GM10266 (cell line): ENCODE measurements around the gene HLA-DMA.

ENCODE experiments used
- DNase-seq: peaks from one replicate; pipeline ENCODE4 v3.0.0; 2012; ENCODE audit errors: extremely low spot score
- CTCF ChIP-seq: IDR thresholded peaks from 2 replicates; pipeline ENCODE4 v1.5.1; 2012; ENCODE audit warnings: mild to moderate bottlenecking, low read depth; ENCODE audit not compliant: control insufficient read depth, insufficient read depth; ENCODE audit errors: missing control alignments

The HLA-DMA gene

DNA sequence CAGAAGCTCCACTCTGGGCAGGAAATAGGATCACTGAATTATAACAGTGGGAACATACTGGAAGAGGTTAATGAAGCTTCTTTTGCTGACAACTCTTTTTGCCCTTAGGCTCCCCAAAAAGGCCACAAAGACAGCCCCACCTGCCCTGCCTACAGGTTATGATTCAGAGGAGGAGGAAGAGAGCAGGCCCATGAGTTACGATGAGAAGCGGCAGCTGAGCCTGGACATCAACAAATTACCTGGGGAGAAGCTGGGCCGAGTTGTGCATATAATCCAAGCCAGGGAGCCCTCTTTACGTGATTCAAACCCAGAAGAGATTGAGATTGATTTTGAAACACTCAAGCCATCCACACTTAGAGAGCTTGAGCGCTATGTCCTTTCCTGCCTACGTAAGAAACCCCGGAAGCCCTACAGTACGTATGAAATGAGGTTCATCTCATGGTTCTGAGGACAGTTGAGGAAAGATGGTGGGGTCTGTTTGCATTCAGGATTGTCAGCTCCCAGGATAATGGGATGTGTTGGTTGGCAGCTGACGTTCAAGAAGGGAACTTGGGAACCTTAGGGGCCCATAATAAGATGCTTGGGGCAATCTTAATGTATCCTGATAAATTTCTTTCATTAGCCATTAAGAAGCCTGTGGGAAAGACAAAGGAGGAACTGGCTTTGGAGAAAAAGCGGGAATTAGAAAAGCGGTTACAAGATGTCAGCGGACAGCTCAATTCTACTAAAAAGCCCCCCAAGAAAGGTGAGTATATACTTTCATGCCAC lies 27.0 kb upstream of the HLA-DMA start:
- TF ChIP-seq CTCF: no peak
- no peak for DNase-seq

DNA sequence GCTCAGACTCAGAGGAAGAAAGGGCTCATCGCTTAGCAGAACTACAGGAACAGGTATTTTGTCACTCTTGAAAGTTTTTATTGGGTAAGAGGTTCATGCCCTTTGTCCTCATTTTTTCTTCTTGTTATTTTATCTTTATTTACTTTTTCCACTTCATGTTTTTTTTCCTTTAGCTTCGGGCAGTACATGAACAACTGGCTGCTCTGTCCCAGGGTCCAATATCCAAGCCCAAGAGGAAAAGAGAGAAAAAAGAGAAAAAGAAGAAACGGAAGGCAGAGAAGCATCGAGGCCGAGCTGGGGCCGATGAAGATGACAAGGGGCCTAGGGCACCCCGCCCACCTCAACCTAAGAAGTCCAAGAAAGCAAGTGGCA lies 25.0 kb upstream of the HLA-DMA start:
- DNase-seq: no peak
- TF ChIP-seq CTCF: no peak

GRCh38 chr6:32977272-32977952 lies 24.5 kb upstream of the HLA-DMA start:
- no peak for TF ChIP-seq CTCF
- no peak for DNase-seq

GRCh38 chr6:32976334-32977069 lies 23.6 kb upstream of the HLA-DMA start:
- TF ChIP-seq CTCF: no peak
- no peak for DNase-seq

DNA sequence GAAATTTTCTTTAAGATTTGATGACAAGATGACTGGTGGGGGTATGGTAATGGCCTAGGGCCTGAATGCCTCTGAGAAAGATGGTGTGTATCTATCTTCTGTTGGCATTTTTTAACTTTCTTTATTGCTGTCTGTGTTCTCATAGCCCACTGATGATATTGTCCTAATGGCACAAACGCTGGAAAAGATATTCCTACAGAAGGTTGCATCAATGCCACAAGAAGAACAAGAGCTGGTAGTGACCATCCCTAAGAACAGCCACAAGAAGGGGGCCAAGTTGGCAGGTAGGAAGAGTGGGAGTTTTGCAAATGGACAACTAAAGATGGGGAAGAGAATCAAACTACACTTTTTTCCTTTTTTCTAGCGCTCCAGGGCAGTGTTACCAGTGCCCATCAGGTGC lies 23.0 kb upstream of the HLA-DMA start:
- TF ChIP-seq CTCF: no peak
- no peak for DNase-seq

- DNase-seq: no peak
- TF ChIP-seq CTCF: no peak
These were observed 21.8 kb upstream of the HLA-DMA start for GRCh38 chr6:32974541-32975308.
